Endothelial cell of umbilical vein (primary cell): ENCODE results near the gene LCLAT1. TPM values are rescaled to one million over a fixed set of nuclear protein-coding genes. Genes with fewer than 3 reads are reported as not detected.
"Not testable (repeated sequence)": the region's sequence is repeated elsewhere in the genome, so short reads cannot be mapped to it uniquely, and the experiment has no call there.

Experiments
- BruUV-seq: library from RNA; stranded (reverse); fragments of 400-500 nt; replicated peaks from 2 replicates; lab custom pipeline; 2021; lab: Mats Ljungman, UMichigan
- CTCF ChIA-PET: fragments of 300-600, 350-600 bp; sonication (Branson Sonifier 250); formaldehyde crosslinking; loops from one replicate; lab custom pipeline; 2021; ENCODE audit warnings: antibody characterized with exemption, inconsistent platforms; lab: Charles Lee
- POLR2A ChIA-PET: fragments of 300-600, 350-600 bp; sonication (Branson Sonifier 250); formaldehyde crosslinking; loops from one replicate; lab custom pipeline; 2021; ENCODE audit warnings: antibody characterized with exemption, inconsistent platforms; lab: Charles Lee
- DNase-seq: peaks from one replicate; pipeline ENCODE4 v3.0.0-alpha.2; 2011; ENCODE audit warnings: low read depth, low spot score
- FAIRE-seq: peaks from 2 replicates; lab custom pipeline; 2011; peaks lifted over from hg19 to GRCh38; lab: Jason Lieb, UNC
- H2AFZ ChIP-seq: 2 replicates; pipeline ENCODE4 v1.6.0; 2012; ENCODE audit warnings: low read depth, low read length, control low read depth, inconsistent platforms
- H3K27ac ChIP-seq: 2 replicates; pipeline ENCODE4 v1.5.1; 2011; ENCODE audit warnings: low read depth, mild to moderate bottlenecking, control low read depth, low read length, moderate library complexity; ENCODE audit not compliant: insufficient read depth
- H3K27me3 ChIP-seq, 2 experiments: 2 replicates each; pipeline versions ENCODE4 v1.6.0 to v1.6.1; 2011; ENCODE audit warnings: low read length in 2 of 2, mixed read lengths in 1 of 2; ENCODE audit not compliant: control insufficient read depth in 2 of 2, insufficient read depth in 2 of 2
- H3K36me3 ChIP-seq, 2 experiments: 2 replicates in 1 of 2; 3 replicates in 1 of 2; pipeline ENCODE4 v1.5.1; 2011; ENCODE audit warnings: low read length in 2 of 2, mild to moderate bottlenecking in 1 of 2, moderate library complexity in 1 of 2; ENCODE audit not compliant: control insufficient read depth in 2 of 2, insufficient read depth in 2 of 2; ENCODE audit errors: extremely low read depth in 1 of 2
- H3K4me1 ChIP-seq: 3 replicates; pipeline ENCODE4 v1.5.1; 2011; ENCODE audit warnings: mild to moderate bottlenecking, low read length; ENCODE audit not compliant: control insufficient read depth, insufficient read depth; ENCODE audit errors: extremely low read depth
- H3K4me2 ChIP-seq: 2 replicates; pipeline ENCODE4 v1.6.1; 2011; ENCODE audit warnings: low read length, control low read depth, mixed read lengths; ENCODE audit not compliant: insufficient read depth
- H3K4me3 ChIP-seq, 3 experiments: fragments of 200-600 bp in 1 of 3; sonication (generic), shearing (Covaris generic) in 1 of 3; replicated peaks in 1 of 3; 2 replicates each; pipeline ENCODE4 v1.5.1; 2011 to 2016; ENCODE audit warnings: control low read depth in 3 of 3, low read length in 3 of 3, mild to moderate bottlenecking in 2 of 3, inconsistent platforms in 1 of 3, low read depth in 1 of 3, moderate library complexity in 1 of 3; ENCODE audit not compliant: insufficient read depth in 1 of 3
- H3K79me2 ChIP-seq: 2 replicates; pipeline ENCODE4 v1.6.0; 2012; ENCODE audit warnings: low read length, inconsistent platforms; ENCODE audit not compliant: control insufficient read depth, insufficient read depth
- H3K9ac ChIP-seq: replicated peaks from 2 replicates; pipeline ENCODE3; 2011; ENCODE audit warnings: low read length, control low read depth; ENCODE audit not compliant: insufficient read depth; ENCODE audit errors: extremely low read depth
- H3K9me1 ChIP-seq: replicated peaks from 3 replicates; pipeline ENCODE4 v1.6.0; 2011; ENCODE audit warnings: mild to moderate bottlenecking, low read length; ENCODE audit not compliant: control insufficient read depth, insufficient read depth; ENCODE audit errors: extremely low read depth
- H3K9me3 ChIP-seq: replicated peaks from 2 replicates; pipeline ENCODE4 v1.5.1; 2012; ENCODE audit warnings: low read length, inconsistent platforms; ENCODE audit not compliant: control insufficient read depth, insufficient read depth
- H4K20me1 ChIP-seq: replicated peaks from 2 replicates; pipeline ENCODE3; 2011; ENCODE audit warnings: mild to moderate bottlenecking, low read length; ENCODE audit not compliant: control insufficient read depth, insufficient read depth; ENCODE audit errors: extremely low read depth
- CTCF ChIP-seq, 2 donors: IDR thresholded peaks; 1 replicate in 1 of 2; 2 replicates in 1 of 2; pipeline ENCODE4 v1.5.1; 2011; ENCODE audit warnings: low read length in 2 of 2, mild to moderate bottlenecking in 2 of 2, moderate library complexity in 2 of 2, control low read depth in 1 of 2, inconsistent platforms in 1 of 2, low read depth in 1 of 2; ENCODE audit not compliant: insufficient read depth in 1 of 2; ENCODE audit errors: extremely low read depth in 1 of 2
- FOS ChIP-seq: IDR thresholded peaks from 2 replicates; pipeline ENCODE4 v1.6.1; 2011; ENCODE audit warnings: mild to moderate bottlenecking, low read length, moderate library complexity, borderline replicate concordance; ENCODE audit not compliant: insufficient read depth
- POLR2A ChIP-seq: IDR thresholded peaks from 2 replicates; pipeline ENCODE4 v1.6.1; 2012; ENCODE audit warnings: low read depth, mild to moderate bottlenecking, control low read depth, low read length
- dilution Hi-C: fragments of 300-500 bp; cut with MboI; formaldehyde crosslinking; loops from one replicate; pipeline ENCODE4 v1.15.0; 2019; ENCODE audit warnings: low sequenced_read_pairs; ENCODE audit not compliant: extremely low pct_ligation_motif_present
- intact Hi-C: fragments of 100-400 bp; cut with micrococcal nuclease; formaldehyde crosslinking; loops from one replicate; pipeline ENCODE4 v1.10.0; 2022
- polyA plus RNA-seq, 4 experiments: library from polyadenylated mRNA; depleted of rRNA in 3 of 4; stranded (reverse) in 3 of 4; unstranded in 1 of 4; fragments of >200 nt; gene quantifications; 2 replicates each; pipeline versions ENCODE4 v1.2.1 to v1.2.3, GENCODE V29; 2011 to 2012; ENCODE audit warnings: missing spikeins in 1 of 4
- total RNA-seq: library from RNA; stranded (reverse); gene quantifications from 2 replicates; pipeline ENCODE4 v1.2.3, GENCODE V29; 2021

The LCLAT1 gene
- total and polyA plus RNA-seq, 2 donors (not counting 3 experiments of a cell fraction or from before 2014, with no cell fraction given): 6.1 to 20.8 TPM

- H3K79me2 ChIP-seq: no peaks in the 10 kb centered on the region
- no peaks in the 10 kb centered on the region for H3K9me3 ChIP-seq
- TF ChIP-seq POLR2A (no peak), CTCF (IDR thresholded peaks at IDR 0.05; ENCODE audit: extremely low read depth in 1 of 2, insufficient read depth in 1 of 2, low read depth in 1 of 2, low read length in 2 of 2) (no peak), FOS (no peak)
- H3K4me2 ChIP-seq: no peak overlapping the region
- no peak overlapping the region for H2AFZ ChIP-seq
- no TSS peak for BruUV-seq
- H3K4me1 ChIP-seq: no peaks in the 10 kb centered on the region
- no peak overlapping the region for H3K4me3 ChIP-seq
- POLR2A ChIA-PET: no interaction called here
- H3K27me3 ChIP-seq: no peaks in the 10 kb centered on the region
- intact Hi-C loops: no loop called here
- no peak for FAIRE-seq
- no peaks in the 10 kb centered on the region for H3K9me1 ChIP-seq
- dilution Hi-C loops: no loop called here
- CTCF ChIA-PET: no interaction called here
- no peak for DNase-seq
- H4K20me1 ChIP-seq: no peaks in the 10 kb centered on the region
- H3K27ac ChIP-seq: no peak overlapping the region
- H3K9ac ChIP-seq: no peak overlapping the region
- no peaks in the 10 kb centered on the region for H3K36me3 ChIP-seq
Observed at GRCh38 chr2:30613001-30613400, 166.0 kb downstream of the LCLAT1 start.

DNA sequence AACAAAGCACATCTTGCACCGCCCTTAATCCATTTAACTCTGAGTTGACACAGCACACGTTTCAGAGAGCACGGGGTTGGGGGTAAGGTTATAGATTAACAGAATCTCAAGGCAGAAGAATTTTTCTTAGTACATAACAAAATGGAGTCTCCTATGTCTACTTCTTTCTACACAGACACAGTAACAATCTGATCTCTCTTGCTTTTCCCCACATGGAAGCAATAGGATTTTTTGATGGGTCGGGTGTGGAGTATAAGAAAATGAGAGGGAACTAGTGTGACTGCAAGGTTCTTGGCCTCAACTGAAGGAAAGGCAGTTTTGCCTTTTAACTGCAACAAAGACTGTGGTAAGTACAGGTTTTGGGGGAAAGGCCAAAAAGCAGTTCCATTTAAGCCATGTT lies 167.2 kb downstream of the LCLAT1 start:
- H3K9ac ChIP-seq, POLR2A ChIA-PET, H3K4me1 ChIP-seq, H3K27ac ChIP-seq, H3K4me3 ChIP-seq, H2AFZ ChIP-seq, CTCF ChIA-PET, H3K27me3 ChIP-seq, H3K4me2 ChIP-seq, intact Hi-C loops, BruUV-seq, DNase-seq, H3K9me3 ChIP-seq, FAIRE-seq, dilution Hi-C loops, H3K9me1 ChIP-seq, H3K79me2 ChIP-seq, H3K36me3 ChIP-seq, H4K20me1 ChIP-seq: not testable (repeated sequence)
